Progenitor cell of endocrine pancreas (in vitro differentiated cells): ENCODE measurements around the gene EVI2A. TPM values are rescaled to one million over a fixed set of nuclear protein-coding genes. Genes with fewer than 3 reads are reported as not detected.
"Not testable (repeated sequence)": the region's sequence is repeated elsewhere in the genome, so short reads cannot be mapped to it uniquely, and the experiment has no call there.

Experiments
- DNase-seq: peaks from one replicate; pipeline ENCODE4 v3.0.0; 2021; ENCODE audit warnings: low spot score; ENCODE audit not compliant: unreplicated experiment
- H3K27ac Mint-ChIP-seq: 2 replicates; pipeline ENCODE4 v1.8.0; 2021; ENCODE audit warnings: mild to moderate bottlenecking, moderate library complexity, mixed read lengths
- H3K27me3 Mint-ChIP-seq: 2 replicates; pipeline ENCODE4 v1.8.0; 2021; ENCODE audit warnings: mixed read lengths
- H3K36me3 Mint-ChIP-seq: 2 replicates; pipeline ENCODE4 v1.8.0; 2022; ENCODE audit warnings: mixed read lengths; ENCODE audit not compliant: insufficient read depth
- H3K4me1 Mint-ChIP-seq: 2 replicates; pipeline ENCODE4 v1.8.0; 2021; ENCODE audit warnings: low read depth, mixed read lengths
- H3K4me3 Mint-ChIP-seq: 2 replicates; pipeline ENCODE4 v1.8.0; 2021; ENCODE audit warnings: low read depth, mild to moderate bottlenecking, moderate library complexity, mixed read lengths
- H3K9me3 Mint-ChIP-seq: 2 replicates; pipeline ENCODE4 v1.8.0; 2021; ENCODE audit warnings: low read depth, mixed read lengths
- total RNA-seq: library from RNA; stranded (reverse); gene quantifications from 2 replicates; pipeline ENCODE4 v1.2.1, GENCODE V29; 2021
- TF ChIP-seq, protein P1 (sequence below): fragments of 200-600 bp; sonication (generic); IDR thresholded peaks from one replicate; pipeline ENCODE4 v1.5.0; 2021; ENCODE audit warnings: antibody characterized with exemption, mild to moderate bottlenecking; ENCODE audit not compliant: unreplicated experiment

Gene EVI2A
- total RNA-seq, 1 donor from 2014 or later = not detected

- H3K27me3 Mint-ChIP-seq = no peaks in the 10 kb centered on the region
- H3K9me3 Mint-ChIP-seq = no peaks in the 10 kb centered on the region
- DNase-seq = no peak
- TF ChIP-seq, protein P1, sequence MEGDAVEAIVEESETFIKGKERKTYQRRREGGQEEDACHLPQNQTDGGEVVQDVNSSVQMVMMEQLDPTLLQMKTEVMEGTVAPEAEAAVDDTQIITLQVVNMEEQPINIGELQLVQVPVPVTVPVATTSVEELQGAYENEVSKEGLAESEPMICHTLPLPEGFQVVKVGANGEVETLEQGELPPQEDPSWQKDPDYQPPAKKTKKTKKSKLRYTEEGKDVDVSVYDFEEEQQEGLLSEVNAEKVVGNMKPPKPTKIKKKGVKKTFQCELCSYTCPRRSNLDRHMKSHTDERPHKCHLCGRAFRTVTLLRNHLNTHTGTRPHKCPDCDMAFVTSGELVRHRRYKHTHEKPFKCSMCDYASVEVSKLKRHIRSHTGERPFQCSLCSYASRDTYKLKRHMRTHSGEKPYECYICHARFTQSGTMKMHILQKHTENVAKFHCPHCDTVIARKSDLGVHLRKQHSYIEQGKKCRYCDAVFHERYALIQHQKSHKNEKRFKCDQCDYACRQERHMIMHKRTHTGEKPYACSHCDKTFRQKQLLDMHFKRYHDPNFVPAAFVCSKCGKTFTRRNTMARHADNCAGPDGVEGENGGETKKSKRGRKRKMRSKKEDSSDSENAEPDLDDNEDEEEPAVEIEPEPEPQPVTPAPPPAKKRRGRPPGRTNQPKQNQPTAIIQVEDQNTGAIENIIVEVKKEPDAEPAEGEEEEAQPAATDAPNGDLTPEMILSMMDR = no peak
- no peak overlapping the region for H3K4me3 Mint-ChIP-seq
- peaks cover 36% of the 10 kb centered on the region for H3K36me3 Mint-ChIP-seq
- H3K4me1 Mint-ChIP-seq = peaks cover 12% of the 10 kb centered on the region
- H3K27ac Mint-ChIP-seq = no peak overlapping the region
Observed at GRCh38 chr17:31357091-31357490, 35.7 kb upstream of the EVI2A start.

- H3K27ac Mint-ChIP-seq = no peak overlapping the region
- H3K36me3 Mint-ChIP-seq = peaks cover 40% of the 10 kb centered on the region
- H3K9me3 Mint-ChIP-seq = no peaks in the 10 kb centered on the region
- TF ChIP-seq, protein P1 = no peak
- no peak overlapping the region for H3K4me3 Mint-ChIP-seq
- no peak for DNase-seq
- peaks cover 10% of the 10 kb centered on the region for H3K4me1 Mint-ChIP-seq
- H3K27me3 Mint-ChIP-seq = no peaks in the 10 kb centered on the region
Observed at GRCh38 chr17:31355935-31356334, 34.5 kb upstream of the EVI2A start.

DNA sequence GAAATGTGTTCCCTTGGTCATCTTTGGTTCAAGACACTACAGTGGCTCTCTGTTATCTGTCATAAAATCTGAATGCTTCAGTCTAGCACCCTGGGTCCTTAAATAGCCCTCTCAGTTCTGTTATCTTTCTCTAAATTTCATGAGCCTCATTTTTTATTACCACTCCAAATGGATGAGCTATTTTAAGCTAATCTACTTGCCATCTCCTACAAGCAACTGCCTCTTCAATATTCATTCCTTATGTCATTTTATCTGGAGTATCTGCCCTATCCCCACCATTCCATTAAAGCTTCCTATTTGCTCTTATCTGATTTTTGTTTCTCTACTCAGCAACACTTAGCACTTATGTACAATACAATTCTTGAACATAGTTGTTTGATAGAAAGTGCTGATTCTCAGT, 28.0 kb upstream of the EVI2A start:
- no peaks in the 10 kb centered on the region for H3K27me3 Mint-ChIP-seq
- TF ChIP-seq, protein P1 = no peak
- no peaks in the 10 kb centered on the region for H3K9me3 Mint-ChIP-seq
- peaks cover 27% of the 10 kb centered on the region for H3K36me3 Mint-ChIP-seq
- DNase-seq = no peak
- no peaks in the 10 kb centered on the region for H3K4me1 Mint-ChIP-seq
- no peak overlapping the region for H3K4me3 Mint-ChIP-seq
- H3K27ac Mint-ChIP-seq = no peak overlapping the region

- H3K36me3 Mint-ChIP-seq = peaks cover 15% of the 10 kb centered on the region
- not testable (repeated sequence) for H3K4me1 Mint-ChIP-seq, H3K27me3 Mint-ChIP-seq, H3K27ac Mint-ChIP-seq, H3K9me3 Mint-ChIP-seq, DNase-seq, H3K4me3 Mint-ChIP-seq
Observed at GRCh38 chr17:31345191-31345747, 23.8 kb upstream of the EVI2A start.

- Mint-ChIP-seq H3K27ac (peak overlapping the region; percentile 12), H3K4me3 (no peak overlapping the region), H3K27me3 (no peaks in the 10 kb centered on the region), H3K36me3 (peaks cover 14% of the 10 kb centered on the region), H3K4me1 (peaks cover 5% of the 10 kb centered on the region), H3K9me3 (no peaks in the 10 kb centered on the region)
- TF ChIP-seq, protein P1 = no peak
- DNase-seq = no peak
Observed at GRCh38 chr17:31339906-31340661, 18.7 kb upstream of the EVI2A start.

GRCh38 chr17:31329221-31329620, 7.8 kb upstream of the EVI2A start:
- Mint-ChIP-seq H3K27me3 (no peaks in the 10 kb centered on the region), H3K27ac (no peak overlapping the region), H3K4me3 (no peak overlapping the region), H3K4me1 (no peaks in the 10 kb centered on the region), H3K9me3 (no peaks in the 10 kb centered on the region), H3K36me3 (peaks cover 13% of the 10 kb centered on the region)
- DNase-seq = no peak
- TF ChIP-seq, protein P1 = no peak
